CD14-positive monocyte (primary cell): ENCODE results near the gene GNAL. TPM values are rescaled to one million over a fixed set of nuclear protein-coding genes. Genes with fewer than 3 reads are reported as not detected.

Source experiments
- DNase-seq, 3 donors: peaks; one replicate each; pipeline ENCODE4 v3.0.0-alpha.2; 2011 to 2022
- H2AFZ ChIP-seq: 2 replicates; pipeline ENCODE4 v1.6.0; 2012; ENCODE audit warnings: mild to moderate bottlenecking, low read depth, low read length, inconsistent platforms; ENCODE audit not compliant: insufficient read depth, poor library complexity, severe bottlenecking
- H3K27ac ChIP-seq, 2 donors: 1 replicate in 1 of 2; 2 replicates in 1 of 2; pipeline ENCODE4 v1.5.1; 2012 to 2013; ENCODE audit warnings: low read length in 2 of 2, control low read depth in 1 of 2, inconsistent platforms in 1 of 2, low read depth in 1 of 2, mild to moderate bottlenecking in 1 of 2
- H3K27me3 ChIP-seq, 2 donors: one replicate each; pipeline versions ENCODE4 v1.6.0 to v1.6.1; 2011 to 2013; ENCODE audit warnings: low read length in 2 of 2; ENCODE audit not compliant: control insufficient read depth in 2 of 2, insufficient read depth in 2 of 2
- H3K36me3 ChIP-seq, 2 donors: replicated peaks in 1 of 2; 1 replicate in 1 of 2; 2 replicates in 1 of 2; pipeline versions ENCODE4 v1.5.1 to v1.6.1; 2012 to 2013; ENCODE audit warnings: low read length in 2 of 2, control low read depth in 1 of 2, inconsistent platforms in 1 of 2, mild to moderate bottlenecking in 1 of 2; ENCODE audit not compliant: insufficient read depth in 2 of 2, control insufficient read depth in 1 of 2
- H3K4me1 ChIP-seq, 2 donors: 1 replicate in 1 of 2; 2 replicates in 1 of 2; pipeline versions ENCODE4 v1.5.1 to v1.6.1; 2012 to 2013; ENCODE audit warnings: low read length in 2 of 2, control low read depth in 1 of 2, inconsistent platforms in 1 of 2, mild to moderate bottlenecking in 1 of 2, moderate library complexity in 1 of 2; ENCODE audit not compliant: insufficient read depth in 2 of 2, control insufficient read depth in 1 of 2
- H3K4me2 ChIP-seq: replicated peaks from 2 replicates; pipeline ENCODE3; 2012; ENCODE audit warnings: low read length, moderate library complexity, mild to moderate bottlenecking; ENCODE audit not compliant: poor library complexity, severe bottlenecking; ENCODE audit errors: extremely low read depth
- H3K4me3 ChIP-seq, 3 experiments: fragments of 200-600 bp in 1 of 3; sonication (generic) in 1 of 3; replicated peaks in 1 of 3; 1 replicate in 2 of 3; 2 replicates in 1 of 3; pipeline ENCODE4 v1.5.1; 2011 to 2013; ENCODE audit warnings: low read length in 3 of 3, mild to moderate bottlenecking in 3 of 3, control low read depth in 2 of 3, low read depth in 2 of 3, inconsistent platforms in 1 of 3, moderate library complexity in 1 of 3
- H3K79me2 ChIP-seq: 2 replicates; pipeline ENCODE4 v1.6.0; 2012; ENCODE audit warnings: mild to moderate bottlenecking, control low read depth, inconsistent platforms, low read length, moderate library complexity; ENCODE audit not compliant: insufficient read depth
- H3K9ac ChIP-seq: 2 replicates; pipeline ENCODE4 v1.6.0; 2017; ENCODE audit warnings: low read length, mild to moderate bottlenecking; ENCODE audit not compliant: insufficient read depth, poor library complexity, severe bottlenecking
- H3K9me3 ChIP-seq, 2 donors: replicated peaks in 1 of 2; 1 replicate in 1 of 2; 2 replicates in 1 of 2; pipeline versions ENCODE4 v1.5.1 to v1.6.1; 2012 to 2013; ENCODE audit warnings: low read length in 2 of 2, control low read depth in 1 of 2; ENCODE audit not compliant: control insufficient read depth in 1 of 2, insufficient read depth in 1 of 2
- H4K20me1 ChIP-seq: 2 replicates; pipeline ENCODE4 v1.6.0; 2012; ENCODE audit warnings: mild to moderate bottlenecking, low read length, control low read depth, moderate library complexity; ENCODE audit not compliant: insufficient read depth
- H3K27ac Mint-ChIP-seq, 7 donors: one replicate each; pipeline ENCODE4 v1.8.0; 2020; ENCODE audit warnings: mild to moderate bottlenecking in 7 of 7, mixed read lengths in 7 of 7, moderate library complexity in 6 of 7, inconsistent platforms in 2 of 7
- H3K27me3 Mint-ChIP-seq, 3 donors: one replicate each; pipeline ENCODE4 v1.8.0; 2021 to 2022; ENCODE audit warnings: low read depth in 3 of 3, mild to moderate bottlenecking in 3 of 3, mixed read lengths in 3 of 3, moderate library complexity in 3 of 3, inconsistent platforms in 1 of 3
- H3K36me3 Mint-ChIP-seq, 2 donors: one replicate each; pipeline ENCODE4 v1.8.0; 2020; ENCODE audit warnings: mixed read lengths in 2 of 2, inconsistent platforms in 1 of 2, mild to moderate bottlenecking in 1 of 2
- H3K4me1 Mint-ChIP-seq: one replicate; pipeline ENCODE4 v1.8.0; 2020; ENCODE audit warnings: mild to moderate bottlenecking, mixed read lengths
- H3K4me3 Mint-ChIP-seq, 2 donors: one replicate each; pipeline ENCODE4 v1.8.0; 2020; ENCODE audit warnings: mild to moderate bottlenecking in 2 of 2, mixed read lengths in 2 of 2, moderate library complexity in 1 of 2
- H3K9me3 Mint-ChIP-seq, 7 donors: one replicate each; pipeline ENCODE4 v1.8.0; 2020 to 2022; ENCODE audit warnings: mixed read lengths in 7 of 7, mild to moderate bottlenecking in 6 of 7, moderate library complexity in 6 of 7, inconsistent platforms in 2 of 7
- CTCF ChIP-seq: fragments of 200-600 bp; IDR thresholded peaks from one replicate; pipeline ENCODE4 v1.8.0; 2022; ENCODE audit warnings: antibody characterized with exemption, mild to moderate bottlenecking
- WGBS: methylation state at CpG from one replicate; pipeline ENCODE4 v1.1.5; 2013; ENCODE audit warnings: missing lambda C conversion rate; ENCODE audit not compliant: insufficient coverage; 5-methylcytosine and 5-hydroxymethylcytosine counted together
- intact Hi-C, 2 donors: fragments of 100-400 bp; cut with micrococcal nuclease; formaldehyde crosslinking; loops; one replicate each; pipeline versions ENCODE4 v1.15.0 to v1.15.1; 2023
- polyA plus RNA-seq, 3 donors: library from polyadenylated mRNA; depleted of rRNA in 1 of 3; unstranded in 2 of 3; stranded (reverse) in 1 of 3; fragments of 300-500 nt in 2 of 3; fragments of >200 nt in 1 of 3; fragmentation: Illumina TruSeq in 2 of 3; gene quantifications; 1 replicate in 2 of 3; 2 replicates in 1 of 3; pipeline ENCODE4 v1.2.3, GENCODE V29; 2012 to 2021

The GNAL gene
- polyA plus RNA-seq, 3 donors = 0.01 to 0.03 TPM; not detected in 1

- TF ChIP-seq CTCF = no peak
- DNase-seq = no peak
- no peaks in the 10 kb centered on the region for H3K36me3 ChIP-seq
- peaks cover 0 to 4% of the 10 kb centered on the region in 2 donors for H3K36me3 Mint-ChIP-seq
- H4K20me1 ChIP-seq = no peaks in the 10 kb centered on the region
- peaks cover 37 to 68% (median 55%) of the 10 kb centered on the region in 3 donors for H3K27me3 Mint-ChIP-seq
- H3K79me2 ChIP-seq = no peaks in the 10 kb centered on the region
- peaks cover 24 to 48% of the 10 kb centered on the region in 2 donors for H3K27me3 ChIP-seq
- intact Hi-C loops = loop anchor here in 1 of 2 donors (10.0 kb wide), 1 partner anchor 63 kb away; the partner anchor contains the start of gene GNAL
- no peaks in the 10 kb centered on the region for H3K9me3 ChIP-seq
- WGBS = 42% methylated on average over 11 of the region's 11 CpGs
- H3K4me1 Mint-ChIP-seq = peaks cover 8% of the 10 kb centered on the region
- H3K4me1 ChIP-seq = no peaks in the 10 kb centered on the region
- peaks cover 0 to 10% (median 5%) of the 10 kb centered on the region in 7 donors for H3K9me3 Mint-ChIP-seq
- H3K4me2 ChIP-seq = no peak overlapping the region
- H3K27ac Mint-ChIP-seq = no peak overlapping the region
- H3K27ac ChIP-seq = no peak overlapping the region
- no peak overlapping the region for H3K4me3 ChIP-seq
- H3K4me3 Mint-ChIP-seq = peak overlapping the region in 1 of 2 donors; percentile 24
- H2AFZ ChIP-seq = no peak overlapping the region
- H3K9ac ChIP-seq = no peak overlapping the region
Measured at GRCh38 chr18:11747731-11748130, 58.7 kb downstream of the GNAL start.

GRCh38 chr18:11749305-11749704 is 60.2 kb downstream of the GNAL start:
- Histone ChIP-seq H3K27ac (no peak overlapping the region), H3K4me2 (no peak overlapping the region), H3K79me2 (no peaks in the 10 kb centered on the region), H4K20me1 (no peaks in the 10 kb centered on the region), H3K27me3 (peaks cover 30 to 60% of the 10 kb centered on the region in 2 donors), H3K36me3 (no peaks in the 10 kb centered on the region), H3K9ac (no peak overlapping the region), H3K4me3 (no peak overlapping the region), H3K4me1 (no peaks in the 10 kb centered on the region), H3K9me3 (no peaks in the 10 kb centered on the region), H2AFZ (no peak overlapping the region)
- Mint-ChIP-seq H3K4me3 (no peak overlapping the region), H3K27ac (no peak overlapping the region), H3K27me3 (peaks cover 50 to 75% (median 65%) of the 10 kb centered on the region in 3 donors), H3K9me3 (peaks cover 0 to 10% (median 5%) of the 10 kb centered on the region in 7 donors), H3K4me1 (peaks cover 9% of the 10 kb centered on the region), H3K36me3 (peaks cover 0 to 4% of the 10 kb centered on the region in 2 donors)
- 91% methylated on average over 6 of the region's 8 CpGs for WGBS
- TF ChIP-seq CTCF = no peak
- no peak for DNase-seq
- intact Hi-C loops = loop anchor here in 1 of 2 donors (10.0 kb wide), 1 partner anchor 65 kb away; the partner anchor contains the start of gene GNAL
